Thymus (tissue), 14 donors: ENCODE measurements around the gene IWS1. TPM values are rescaled to one million over a fixed set of nuclear protein-coding genes. Genes with fewer than 3 reads are reported as not detected.
A peak's percentile ranks its signal among the peaks of the same experiment; 100 is the strongest.
"Not testable (repeated sequence)": the region's sequence is repeated elsewhere in the genome, so short reads cannot be mapped to it uniquely, and the experiment has no call there.

ENCODE experiments used
- DNase-seq, 9 donors: peaks; one replicate each; pipeline ENCODE4 v3.0.0-alpha.2; 2013; ENCODE audit warnings: low spot score in 9 of 9, low read depth in 6 of 9, missing footprints in 1 of 9
- H3K27ac ChIP-seq, 2 donors: one replicate each; pipeline ENCODE4 v1.5.1; 2013; ENCODE audit warnings: control low read depth in 1 of 2, low read depth in 1 of 2, low read length in 1 of 2, mild to moderate bottlenecking in 1 of 2, moderate library complexity in 1 of 2
- H3K27me3 ChIP-seq, 2 donors: one replicate each; pipeline ENCODE4 v1.5.1; 2013; ENCODE audit warnings: low read length in 1 of 2; ENCODE audit not compliant: control insufficient read depth in 2 of 2, insufficient read depth in 1 of 2
- H3K36me3 ChIP-seq, 2 donors: one replicate each; pipeline ENCODE4 v1.5.1; 2013; ENCODE audit warnings: low read length in 1 of 2, mild to moderate bottlenecking in 1 of 2, moderate library complexity in 1 of 2; ENCODE audit not compliant: control insufficient read depth in 2 of 2, insufficient read depth in 2 of 2
- H3K4me1 ChIP-seq, 2 donors: one replicate each; pipeline ENCODE4 v1.5.1; 2013; ENCODE audit warnings: low read length in 2 of 2; ENCODE audit not compliant: control insufficient read depth in 2 of 2, insufficient read depth in 2 of 2
- H3K4me3 ChIP-seq, 2 donors: one replicate each; pipeline ENCODE4 v1.5.1; 2013; ENCODE audit warnings: low read length in 2 of 2, control low read depth in 1 of 2, mild to moderate bottlenecking in 1 of 2
- H3K9me3 ChIP-seq, 2 donors: one replicate each; pipeline ENCODE4 v1.5.1; 2013; ENCODE audit warnings: low read length in 1 of 2, mild to moderate bottlenecking in 1 of 2; ENCODE audit not compliant: control insufficient read depth in 2 of 2, insufficient read depth in 1 of 2
- WGBS: extraction: QIAGEN DNeasy Blood & Tissue Kit; methylation state at CpG from one replicate; pipeline ENCODE4 v1.1.7; 2013; 5-methylcytosine and 5-hydroxymethylcytosine counted together
- long read RNA-seq, 10 donors: transcript quantifications; one replicate each; lab custom pipeline, GENCODE V29; 2026
- polyA plus RNA-seq: library from polyadenylated mRNA; stranded (reverse); fragments of 200-250 nt; gene quantifications from one replicate; pipeline ENCODE4 v1.2.3, GENCODE V29; 2013
- total RNA-seq: library from RNA; stranded (reverse); fragments of 120-200 nt; gene quantifications from one replicate; pipeline ENCODE4 v1.2.4, GENCODE V29; 2013
- donor health status: healthy.

The IWS1 gene
- total RNA-seq: 47.6 TPM
- 33.5 TPM for polyA plus RNA-seq
- long read RNA-seq, donor 1, partial matches to known transcripts: 0 of 1 reads
- long read RNA-seq, donor 1, other reads (novel, unspliced or antisense): 0 of 1 reads
- long read RNA-seq, donor 2, transcript IWS1-201 (14 exons, 2,958 nt): major isoform, 7 of 37 reads
- long read RNA-seq, donor 2, partial matches to known transcripts: 27 of 37 reads
- long read RNA-seq, donor 2, other reads (novel, unspliced or antisense): 0 of 37 reads
- long read RNA-seq, donor 3, partial matches to known transcripts: 7 of 13 reads
- long read RNA-seq, donor 3, other reads (novel, unspliced or antisense): 0 of 13 reads
- long read RNA-seq, donor 4, partial matches to known transcripts: 8 of 11 reads
- long read RNA-seq, donor 4, other reads (novel, unspliced or antisense): 0 of 11 reads
- long read RNA-seq, donor 5, partial matches to known transcripts: 28 of 32 reads
- long read RNA-seq, donor 5, other reads (novel, unspliced or antisense): 0 of 32 reads
- long read RNA-seq, donor 6, partial matches to known transcripts: 6 of 8 reads
- long read RNA-seq, donor 6, other reads (novel, unspliced or antisense): 0 of 8 reads
- long read RNA-seq, donor 7, transcript IWS1-201 (14 exons, 2,958 nt): major isoform, 5 of 22 reads
- long read RNA-seq, donor 7, partial matches to known transcripts: 16 of 22 reads
- long read RNA-seq, donor 7, other reads (novel, unspliced or antisense): 0 of 22 reads
- long read RNA-seq, donor 8: 0 reads
- long read RNA-seq, donor 9, partial matches to known transcripts: 7 of 12 reads
- long read RNA-seq, donor 9, other reads (novel, unspliced or antisense): 0 of 12 reads
- long read RNA-seq, donor 10, partial matches to known transcripts: 6 of 7 reads
- long read RNA-seq, donor 10, other reads (novel, unspliced or antisense): 0 of 7 reads

GRCh38 chr2:127526132-127527000 lies at the start of gene IWS1:
Gene IWS1 (minus strand): TSS chr2:127526489. CDS start chr2:127526208, 281 bp downstream.
- H3K36me3 ChIP-seq: peaks cover 7 to 22% of the 10 kb centered on the region in 2 donors
- peak; percentile 92 to 98 (median 95) for DNase-seq
- no peaks in the 10 kb centered on the region for H3K9me3 ChIP-seq
- H3K4me1 ChIP-seq: peaks cover 12 to 23% of the 10 kb centered on the region in 2 donors
- no peaks in the 10 kb centered on the region for H3K27me3 ChIP-seq
- peak within 1 kb of the TSS; percentile 93 to 95 for H3K27ac ChIP-seq
- H3K4me3 ChIP-seq: peak within 1 kb of the TSS; percentile 97 to 100
- whole genome bisulfite sequencing: under 1% methylated on average over 70 of the region's 70 CpGs

GRCh38 chr2:127575941-127576432 lies 49.7 kb upstream of the IWS1 start:
- no peak overlapping the region for H3K4me3 ChIP-seq
- H3K27ac ChIP-seq: peak overlapping the region; percentile 31 to 43
- peaks cover 8 to 23% of the 10 kb centered on the region in 2 donors for H3K4me1 ChIP-seq
- WGBS: 84% methylated on average over 11 of the region's 11 CpGs
- no peak for DNase-seq
- H3K9me3 ChIP-seq: no peaks in the 10 kb centered on the region
- no peaks in the 10 kb centered on the region for H3K36me3 ChIP-seq
- H3K27me3 ChIP-seq: no peaks in the 10 kb centered on the region

GRCh38 chr2:127575185-127575765 lies 49.0 kb upstream of the IWS1 start:
- H3K27me3 ChIP-seq: no peaks in the 10 kb centered on the region
- DNase-seq: peak in 3 of 9 donors; percentile 15 to 58 (median 21)
- H3K4me1 ChIP-seq: peaks cover 8 to 23% of the 10 kb centered on the region in 2 donors
- H3K27ac ChIP-seq: peak overlapping the region in 1 of 2 donors; percentile 62
- H3K9me3 ChIP-seq: no peaks in the 10 kb centered on the region
- 48% methylated on average over 4 of the region's 4 CpGs for WGBS
- H3K36me3 ChIP-seq: no peaks in the 10 kb centered on the region
- no peak overlapping the region for H3K4me3 ChIP-seq

- Histone ChIP-seq H3K4me3 (no peak overlapping the region), H3K4me1 (peaks cover 8 to 23% of the 10 kb centered on the region in 2 donors), H3K36me3 (no peaks in the 10 kb centered on the region), H3K27ac (no peak overlapping the region), H3K9me3 (no peaks in the 10 kb centered on the region), H3K27me3 (no peaks in the 10 kb centered on the region)
- 96% methylated on average over 3 of the region's 3 CpGs for WGBS
- no peak for DNase-seq
These were observed 48.4 kb upstream of the IWS1 start for GRCh38 chr2:127574656-127575055.

- no peaks in the 10 kb centered on the region for H3K27me3 ChIP-seq
- peaks cover 8 to 23% of the 10 kb centered on the region in 2 donors for H3K4me1 ChIP-seq
- no peak overlapping the region for H3K27ac ChIP-seq
- no peaks in the 10 kb centered on the region for H3K36me3 ChIP-seq
- no peaks in the 10 kb centered on the region for H3K9me3 ChIP-seq
- no peak for DNase-seq
- no peak overlapping the region for H3K4me3 ChIP-seq
- 96% methylated on average over 17 of the region's 17 CpGs for WGBS
These were observed 47.5 kb upstream of the IWS1 start for GRCh38 chr2:127573771-127574170.

- H3K4me1 ChIP-seq: peaks cover 8 to 23% of the 10 kb centered on the region in 2 donors
- WGBS: 96% methylated on average over 6 of the region's 6 CpGs
- H3K27ac ChIP-seq: no peak overlapping the region
- no peaks in the 10 kb centered on the region for H3K36me3 ChIP-seq
- H3K9me3 ChIP-seq: no peaks in the 10 kb centered on the region
- no peak overlapping the region for H3K4me3 ChIP-seq
- no peaks in the 10 kb centered on the region for H3K27me3 ChIP-seq
- DNase-seq: no peak
These were observed 47.0 kb upstream of the IWS1 start for GRCh38 chr2:127573298-127573697.

GRCh38 chr2:127572841-127573240 lies 46.6 kb upstream of the IWS1 start:
- H3K4me3 ChIP-seq: no peak overlapping the region
- no peaks in the 10 kb centered on the region for H3K36me3 ChIP-seq
- no peaks in the 10 kb centered on the region for H3K27me3 ChIP-seq
- no peaks in the 10 kb centered on the region for H3K9me3 ChIP-seq
- WGBS: 94% methylated on average over 5 of the region's 5 CpGs
- no peak for DNase-seq
- no peak overlapping the region for H3K27ac ChIP-seq
- H3K4me1 ChIP-seq: peaks cover 8 to 23% of the 10 kb centered on the region in 2 donors

- H3K9me3 ChIP-seq, H3K4me3 ChIP-seq, H3K27ac ChIP-seq, H3K27me3 ChIP-seq, H3K36me3 ChIP-seq, DNase-seq: not testable (repeated sequence)
- WGBS: 92% methylated on average over 2 of the region's 2 CpGs
- H3K4me1 ChIP-seq: peaks cover 8 to 23% of the 10 kb centered on the region in 2 donors
These were observed 46.1 kb upstream of the IWS1 start for GRCh38 chr2:127572352-127572751.
